Neural progenitor cell (in vitro differentiated cells): ENCODE measurements around the gene GALNT18.

Experiments
- CTCF ChIP-seq: fragments of 200-600 bp; sonication (generic); IDR thresholded peaks from 2 replicates; pipeline ENCODE4 v1.5.1; 2017; ENCODE audit warnings: antibody characterized with exemption, mild to moderate bottlenecking
- EZH2 ChIP-seq: fragments of 200-600 bp; sonication (generic); IDR thresholded peaks from 2 replicates; pipeline ENCODE4 v1.6.1; 2017; ENCODE audit warnings: antibody characterized with exemption, mild to moderate bottlenecking, moderate library complexity
- EZH2phosphoT487 ChIP-seq: fragments of 200-600 bp; sonication (generic); IDR thresholded peaks from 2 replicates; pipeline ENCODE4 v1.6.1; 2017; ENCODE audit warnings: antibody characterized with exemption

GRCh38 chr11:11456866-11457265 is 164.9 kb downstream of the GALNT18 start:
- TF ChIP-seq CTCF (no peak), EZH2phosphoT487 (no peak), EZH2 (no peak)
